OCI-LY3 (cell line): ENCODE measurements around the gene MAP2K6.

Experiments used
- H2AFZ ChIP-seq: fragments of 200-600, 300-600 bp; shearing (Covaris generic); 2 replicates; pipeline ENCODE4 v1.6.0; 2014; ENCODE audit warnings: antibody characterized with exemption, low read depth, low read length
- H3K27ac ChIP-seq: fragments of 200-600, 300-600 bp; sonication (generic); 2 replicates; pipeline ENCODE4 v1.5.1; 2014; ENCODE audit warnings: mild to moderate bottlenecking, low read length, moderate library complexity, mixed read lengths
- H3K27me3 ChIP-seq: fragments of 200-600, 300-600 bp; sonication (generic); 2 replicates; pipeline ENCODE4 v1.6.1; 2014; ENCODE audit warnings: low read depth, low read length, mixed read lengths
- H3K36me3 ChIP-seq: fragments of 200-600, 300-600 bp; sonication (generic); replicated peaks from 2 replicates; pipeline ENCODE3; 2014; ENCODE audit warnings: low read depth, low read length, mixed read lengths
- H3K4me1 ChIP-seq: fragments of 300-600, 200-600 bp; sonication (generic); 2 replicates; pipeline ENCODE4 v1.6.1; 2014; ENCODE audit warnings: low read length, mixed read lengths
- H3K4me2 ChIP-seq: fragments of 200-600, 300-600 bp; sonication (generic); 2 replicates; pipeline ENCODE4 v1.6.1; 2014; ENCODE audit warnings: low read length, mixed read lengths
- H3K4me3 ChIP-seq: fragments of 300-600, 200-600 bp; sonication (generic); 2 replicates; pipeline ENCODE4 v1.5.1; 2014; ENCODE audit warnings: antibody characterized with exemption, mild to moderate bottlenecking, low read length, moderate library complexity
- H3K79me2 ChIP-seq: fragments of 300-600, 200-600 bp; shearing (Covaris generic); 2 replicates; pipeline ENCODE4 v1.6.1; 2014; ENCODE audit warnings: mild to moderate bottlenecking, low read length, mixed read lengths
- H3K9ac ChIP-seq: fragments of 300-600, 200-600 bp; shearing (Covaris generic); 2 replicates; pipeline ENCODE4 v1.6.0; 2014; ENCODE audit warnings: mild to moderate bottlenecking, low read length, moderate library complexity
- H3K9me3 ChIP-seq: fragments of 200-600, 300-600 bp; shearing (Covaris generic); 2 replicates; pipeline ENCODE4 v1.6.1; 2014; ENCODE audit warnings: low read length, mixed read lengths; ENCODE audit not compliant: insufficient read depth
- H4K20me1 ChIP-seq: fragments of 200-600, 300-600 bp; sonication (generic); 2 replicates; pipeline ENCODE4 v1.6.1; 2016; ENCODE audit warnings: low read length, mixed read lengths; ENCODE audit not compliant: insufficient read depth
- EZH2phosphoT487 ChIP-seq: fragments of 200-600 bp; shearing (Covaris generic); IDR thresholded peaks from 2 replicates; pipeline ENCODE4 v1.6.1; 2018; ENCODE audit warnings: antibody characterized with exemption, mixed run types, low read depth
- TF ChIP-seq, protein P1 (sequence below): fragments of 200-600, 300-600 bp; sonication (generic); IDR thresholded peaks from 2 replicates; pipeline ENCODE4 v1.5.1; 2014; ENCODE audit warnings: antibody characterized with exemption, low read length, low read depth

Gene MAP2K6

DNA sequence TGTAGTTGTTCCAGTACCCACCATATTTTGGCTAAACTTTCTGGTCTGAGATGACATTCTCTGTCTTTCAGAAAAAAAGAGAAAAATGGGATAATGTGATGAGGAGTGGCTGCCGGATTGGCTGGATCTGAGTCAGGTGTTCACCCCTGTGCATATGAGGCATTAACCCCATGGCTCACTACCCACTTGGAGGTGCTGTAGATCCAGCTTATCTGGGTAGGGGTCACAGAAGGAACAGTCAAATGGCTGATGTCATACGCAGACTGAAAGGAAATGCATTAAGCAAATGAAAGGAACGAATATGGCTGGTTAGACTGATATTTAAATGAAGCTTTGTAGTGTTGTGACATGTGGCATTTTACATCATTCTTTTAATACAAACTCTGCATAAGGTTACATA is 17.3 kb downstream of the MAP2K6 start:
- Histone ChIP-seq H3K4me2 (no peak overlapping the region), H3K27ac (no peak overlapping the region), H3K36me3 (no peaks in the 10 kb centered on the region), H3K9ac (no peak overlapping the region), H2AFZ (no peak overlapping the region), H3K27me3 (no peaks in the 10 kb centered on the region), H3K4me3 (no peak overlapping the region), H3K79me2 (no peaks in the 10 kb centered on the region), H3K9me3 (no peaks in the 10 kb centered on the region), H4K20me1 (no peaks in the 10 kb centered on the region), H3K4me1 (peaks cover 12% of the 10 kb centered on the region)
- no peak for TF ChIP-seq EZH2phosphoT487
- TF ChIP-seq, protein P1, sequence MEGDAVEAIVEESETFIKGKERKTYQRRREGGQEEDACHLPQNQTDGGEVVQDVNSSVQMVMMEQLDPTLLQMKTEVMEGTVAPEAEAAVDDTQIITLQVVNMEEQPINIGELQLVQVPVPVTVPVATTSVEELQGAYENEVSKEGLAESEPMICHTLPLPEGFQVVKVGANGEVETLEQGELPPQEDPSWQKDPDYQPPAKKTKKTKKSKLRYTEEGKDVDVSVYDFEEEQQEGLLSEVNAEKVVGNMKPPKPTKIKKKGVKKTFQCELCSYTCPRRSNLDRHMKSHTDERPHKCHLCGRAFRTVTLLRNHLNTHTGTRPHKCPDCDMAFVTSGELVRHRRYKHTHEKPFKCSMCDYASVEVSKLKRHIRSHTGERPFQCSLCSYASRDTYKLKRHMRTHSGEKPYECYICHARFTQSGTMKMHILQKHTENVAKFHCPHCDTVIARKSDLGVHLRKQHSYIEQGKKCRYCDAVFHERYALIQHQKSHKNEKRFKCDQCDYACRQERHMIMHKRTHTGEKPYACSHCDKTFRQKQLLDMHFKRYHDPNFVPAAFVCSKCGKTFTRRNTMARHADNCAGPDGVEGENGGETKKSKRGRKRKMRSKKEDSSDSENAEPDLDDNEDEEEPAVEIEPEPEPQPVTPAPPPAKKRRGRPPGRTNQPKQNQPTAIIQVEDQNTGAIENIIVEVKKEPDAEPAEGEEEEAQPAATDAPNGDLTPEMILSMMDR, result peak; percentile 8; the same call in 1 of the 2 replicates

DNA sequence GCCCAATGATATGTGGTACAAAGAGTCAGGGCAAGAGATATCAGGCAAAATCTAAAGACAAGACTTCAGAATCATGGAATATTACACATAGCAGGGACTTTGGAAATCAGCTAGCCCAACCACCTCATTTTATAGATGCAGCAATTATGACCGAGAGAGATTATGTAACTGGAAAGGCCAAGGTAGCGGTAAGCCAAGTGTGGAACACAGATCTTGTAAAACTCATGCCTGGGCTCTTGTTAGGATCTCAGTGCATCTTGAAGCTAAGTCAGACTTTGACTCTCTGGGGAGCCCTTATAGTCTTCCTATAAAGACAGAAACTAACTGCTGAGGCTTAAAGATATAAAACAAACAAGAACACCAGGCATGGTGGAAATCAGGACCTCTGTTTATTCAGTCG is 18.6 kb downstream of the MAP2K6 start:
- H3K79me2 ChIP-seq, result no peaks in the 10 kb centered on the region
- no peaks in the 10 kb centered on the region for H3K9me3 ChIP-seq
- H3K9ac ChIP-seq, result no peak overlapping the region
- H3K27me3 ChIP-seq, result no peaks in the 10 kb centered on the region
- no peaks in the 10 kb centered on the region for H3K36me3 ChIP-seq
- H3K4me1 ChIP-seq, result peaks cover 12% of the 10 kb centered on the region
- H3K4me3 ChIP-seq, result no peak overlapping the region
- no peak overlapping the region for H3K27ac ChIP-seq
- no peaks in the 10 kb centered on the region for H4K20me1 ChIP-seq
- H2AFZ ChIP-seq, result no peak overlapping the region
- TF ChIP-seq EZH2phosphoT487, result no peak
- TF ChIP-seq, protein P1, result no peak
- H3K4me2 ChIP-seq, result no peak overlapping the region

DNA sequence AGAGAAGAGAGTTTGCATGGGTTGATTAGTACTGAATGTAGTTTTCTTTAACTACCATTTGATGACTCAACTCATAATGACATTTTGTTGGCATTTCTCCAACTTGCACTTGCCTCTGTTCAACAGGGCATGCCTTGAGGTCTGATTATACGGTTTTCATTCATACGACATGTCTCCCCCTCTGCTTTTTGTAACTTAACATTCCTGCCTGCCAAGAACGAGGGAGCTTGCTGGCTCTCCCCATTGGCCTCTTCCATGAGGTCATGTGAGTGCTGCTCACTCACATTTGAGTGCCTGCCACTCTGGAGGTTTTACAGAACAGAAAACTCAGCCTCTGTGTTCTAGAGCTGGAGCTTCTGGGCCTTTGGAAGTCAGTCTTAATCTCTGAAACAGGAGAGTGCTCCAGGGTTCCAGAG is 19.7 kb downstream of the MAP2K6 start:
- no peaks in the 10 kb centered on the region for H3K79me2 ChIP-seq
- no peak overlapping the region for H3K4me3 ChIP-seq
- no peaks in the 10 kb centered on the region for H3K36me3 ChIP-seq
- no peak for TF ChIP-seq EZH2phosphoT487
- TF ChIP-seq, protein P1, result no peak
- H3K9ac ChIP-seq, result no peak overlapping the region
- H4K20me1 ChIP-seq, result no peaks in the 10 kb centered on the region
- no peak overlapping the region for H3K4me2 ChIP-seq
- no peaks in the 10 kb centered on the region for H3K27me3 ChIP-seq
- peaks cover 3% of the 10 kb centered on the region; the same call in 1 of the 2 replicates for H3K4me1 ChIP-seq
- no peak overlapping the region for H3K27ac ChIP-seq
- H2AFZ ChIP-seq, result no peak overlapping the region
- no peaks in the 10 kb centered on the region for H3K9me3 ChIP-seq

DNA sequence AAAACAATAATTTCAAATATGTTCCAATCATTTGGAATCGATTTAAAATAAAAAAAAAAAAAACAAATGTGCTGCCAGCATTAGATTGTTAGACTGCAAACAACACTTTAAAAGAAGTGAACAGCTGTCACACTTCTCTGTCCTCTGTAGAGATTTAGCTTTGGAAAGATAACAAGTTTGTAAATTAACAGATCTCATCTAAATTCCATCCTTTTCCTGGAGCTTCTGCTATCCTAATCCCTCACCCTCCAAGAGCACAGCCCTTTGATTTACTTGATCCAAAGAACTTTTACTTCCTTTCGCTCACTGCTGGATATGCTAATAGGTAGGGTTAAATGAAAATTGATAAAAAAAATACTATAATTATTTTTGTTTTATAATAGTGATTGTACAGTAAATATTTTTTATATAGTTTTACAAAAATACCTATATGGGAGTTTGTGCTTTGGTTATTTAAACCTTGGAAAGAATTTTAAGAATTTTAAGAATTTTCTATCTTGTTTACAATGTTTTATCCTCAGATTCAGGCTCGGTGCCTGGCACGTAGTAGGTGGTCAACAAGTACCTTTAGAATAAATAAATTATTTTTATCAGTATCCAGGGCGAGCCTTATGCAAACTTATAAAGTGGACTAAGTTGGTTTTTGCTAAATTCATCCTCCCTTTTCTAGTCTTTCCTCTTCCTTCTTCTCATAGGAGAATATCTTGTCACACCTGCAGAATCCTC is 21.6 kb downstream of the MAP2K6 start:
- no peak overlapping the region for H3K27ac ChIP-seq
- no peak overlapping the region for H3K4me3 ChIP-seq
- no peaks in the 10 kb centered on the region for H3K4me1 ChIP-seq
- no peaks in the 10 kb centered on the region for H3K9me3 ChIP-seq
- H3K4me2 ChIP-seq, result no peak overlapping the region
- no peaks in the 10 kb centered on the region for H3K79me2 ChIP-seq
- H3K36me3 ChIP-seq, result no peaks in the 10 kb centered on the region
- H4K20me1 ChIP-seq, result no peaks in the 10 kb centered on the region
- no peak overlapping the region for H3K9ac ChIP-seq
- no peak overlapping the region for H2AFZ ChIP-seq
- TF ChIP-seq, protein P1, result no peak
- TF ChIP-seq EZH2phosphoT487, result no peak
- no peaks in the 10 kb centered on the region for H3K27me3 ChIP-seq
